Suppressor macrophage treated with lipopolysaccharide for 4 hours (primary cell): ENCODE data around the gene SLC35E1.
"Not testable (repeated sequence)": the region's sequence is repeated elsewhere in the genome, so short reads cannot be mapped to it uniquely, and the experiment has no call there.

Experiments
- DNase-seq: peaks from one replicate; pipeline ENCODE4 v3.0.0-alpha.2; 2020

Gene SLC35E1

GRCh38 chr19:16543734-16544133 is 28.5 kb downstream of the SLC35E1 start:
- DNase-seq = not testable (repeated sequence)

- peak; percentile 20 for DNase-seq
These were observed 29.2 kb downstream of the SLC35E1 start for GRCh38 chr19:16542910-16543472.

- peak; percentile 99 for DNase-seq
These were observed 29.9 kb downstream of the SLC35E1 start, which contains the start of gene CHERP for GRCh38 chr19:16542045-16542909. CHERP (minus strand) TSS chr19:16542437; CDS start chr19:16542378, 59 bp downstream.

- DNase-seq = peak; percentile 9
These were observed 30.6 kb downstream of the SLC35E1 start for GRCh38 chr19:16541526-16542044.

- no peak for DNase-seq
These were observed 31.3 kb downstream of the SLC35E1 start for GRCh38 chr19:16540948-16541347.

GRCh38 chr19:16537111-16537510 is 35.1 kb downstream of the SLC35E1 start:
- no peak for DNase-seq

GRCh38 chr19:16536130-16536529 is 36.1 kb downstream of the SLC35E1 start:
- no peak for DNase-seq

GRCh38 chr19:16535381-16535780 is 36.8 kb downstream of the SLC35E1 start:
- DNase-seq = no peak

- no peak for DNase-seq
These were observed 39.6 kb downstream of the SLC35E1 start for GRCh38 chr19:16532440-16533234.

GRCh38 chr19:16531380-16531669 is 40.9 kb downstream of the SLC35E1 start:
- DNase-seq = no peak

- no peak for DNase-seq
These were observed 41.5 kb downstream of the SLC35E1 start for GRCh38 chr19:16530540-16531379.

- DNase-seq = no peak
These were observed 42.6 kb downstream of the SLC35E1 start for GRCh38 chr19:16529466-16530144.

- peak; percentile 29 for DNase-seq
These were observed 44.2 kb downstream of the SLC35E1 start for GRCh38 chr19:16527971-16528521.

- DNase-seq = no peak
These were observed 44.8 kb downstream of the SLC35E1 start for GRCh38 chr19:16527334-16527935.

- DNase-seq = no peak
These were observed 46.3 kb downstream of the SLC35E1 start for GRCh38 chr19:16525751-16526481.

- no peak for DNase-seq
These were observed 47.1 kb downstream of the SLC35E1 start for GRCh38 chr19:16524991-16525734.

- no peak for DNase-seq
These were observed 49.4 kb downstream of the SLC35E1 start for GRCh38 chr19:16522559-16523377.

GRCh38 chr19:16521715-16522289 is 50.4 kb downstream of the SLC35E1 start:
- DNase-seq = no peak
